Stimulated activated CD4-positive, alpha-beta T cell treated with anti-CD3 and anti-CD28 coated beads, Interleukin-2, amount 100 ng/mL, for 4 hours (primary cell): ENCODE data around the gene SKP1.

Source experiments
- DNase-seq: peaks from one replicate; pipeline ENCODE4 v3.0.0-alpha.2; 2020; ENCODE audit warnings: low read depth

The SKP1 gene

DNA sequence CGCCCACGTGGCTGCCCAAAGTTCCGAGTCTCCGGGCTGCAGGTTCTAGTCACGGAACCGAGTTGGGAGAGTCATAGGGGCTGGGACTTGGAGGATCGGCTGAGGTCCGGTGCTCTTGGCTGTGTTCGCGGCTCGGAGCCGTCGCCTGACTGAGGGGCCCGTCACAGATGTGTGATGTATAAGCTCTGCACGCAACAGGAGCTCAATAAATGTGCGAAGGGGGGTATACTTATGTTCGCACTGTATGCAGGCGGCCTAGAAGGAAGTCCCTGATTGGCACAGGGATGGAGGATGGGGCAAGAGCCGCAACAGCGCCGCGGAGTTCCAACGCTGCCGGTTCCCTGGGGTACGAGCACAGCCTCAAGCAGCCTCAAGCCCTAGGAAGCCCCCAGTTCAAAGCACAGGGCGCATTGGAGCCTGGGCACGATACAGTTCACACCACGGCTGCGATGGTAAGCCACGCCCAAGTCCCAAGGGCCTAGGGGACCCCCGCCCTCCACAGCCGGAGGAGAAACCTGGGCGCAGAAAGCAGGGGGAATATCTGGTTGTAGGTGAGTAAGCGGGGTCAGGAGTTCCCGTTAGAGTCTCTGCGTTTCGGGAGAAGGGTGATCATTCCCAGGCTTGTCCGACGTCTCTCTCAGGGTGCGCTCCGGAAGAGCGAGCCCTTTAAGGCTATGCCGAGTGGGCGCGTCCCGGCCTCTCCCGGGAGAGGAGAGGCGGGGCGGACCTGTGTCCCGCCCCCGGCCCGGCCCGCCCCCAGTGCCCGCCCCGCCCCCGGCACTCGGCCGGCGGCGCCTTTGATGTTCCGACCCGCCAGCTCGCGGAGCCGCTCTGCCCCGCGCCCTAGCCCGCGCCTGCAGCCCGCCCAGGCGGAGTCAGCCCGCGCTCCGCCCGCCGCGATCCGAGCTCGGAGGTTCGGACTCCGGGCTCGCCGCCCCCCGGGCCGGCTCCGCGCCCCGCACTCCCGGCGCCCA lies 62.6 kb downstream of the SKP1 start, which contains the start of gene TCF7:
TCF7 (plus strand) TSS at position 780 of the 974 bp plus-strand sequence. CDS start 226 bp downstream, outside the sequence.
- peak; percentile 64 for DNase-seq

DNA sequence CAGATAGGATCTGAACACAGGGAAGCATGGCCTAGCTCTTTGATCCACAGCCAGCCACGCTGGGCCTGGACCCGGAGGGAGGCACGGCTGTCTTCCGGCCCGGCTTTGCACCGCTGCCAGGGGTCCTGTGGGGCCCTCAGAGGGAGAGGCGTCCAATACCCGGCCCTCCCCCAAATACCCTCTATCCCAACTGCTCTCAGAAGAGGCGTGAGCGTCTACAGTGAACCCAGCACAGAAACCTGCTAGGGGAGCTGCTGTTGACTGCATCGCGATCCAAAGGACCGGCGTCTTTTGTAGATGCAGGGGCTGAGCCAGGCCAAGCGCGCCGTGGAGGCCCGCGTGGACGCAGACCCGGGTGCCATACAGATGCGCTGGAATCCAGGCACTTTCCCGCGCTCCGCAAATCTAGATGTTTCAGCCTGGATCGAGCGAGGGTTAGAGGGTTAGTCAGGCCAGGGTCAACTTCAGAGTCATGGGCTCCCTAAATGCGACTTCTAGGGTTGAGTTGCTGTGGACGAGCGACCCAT lies 63.3 kb downstream of the SKP1 start:
- DNase-seq, result no peak

DNA sequence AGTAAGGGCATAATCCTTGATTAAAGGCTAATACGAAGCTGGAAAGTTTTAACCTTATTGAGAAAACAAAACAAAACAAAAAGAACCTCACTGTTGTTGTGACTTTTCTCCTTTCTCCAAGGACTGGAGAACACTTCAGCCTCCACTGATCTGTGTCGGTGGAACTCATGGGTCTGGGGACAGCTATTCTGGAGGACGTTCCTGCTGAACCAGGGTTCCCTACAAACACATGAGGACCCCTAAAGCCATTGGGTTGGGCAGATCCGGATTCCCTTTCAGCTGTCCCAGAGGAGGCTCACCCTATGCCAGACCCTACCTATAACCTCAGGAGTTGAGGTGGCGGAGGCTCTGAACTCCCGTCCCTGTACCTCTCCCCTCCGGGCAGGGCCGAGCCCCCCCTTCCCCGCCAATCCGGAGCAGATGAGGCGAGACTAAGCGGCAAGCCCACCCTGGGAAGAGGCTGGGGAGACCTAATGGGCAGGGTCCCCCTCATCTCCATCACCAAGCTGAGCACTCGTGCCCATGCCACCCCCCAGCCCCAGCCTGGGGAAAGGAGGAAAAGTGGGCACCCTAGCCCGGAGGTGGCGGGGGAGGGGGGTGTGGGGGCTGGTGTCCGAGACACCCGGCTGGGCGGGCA lies 63.9 kb downstream of the SKP1 start:
- no peak for DNase-seq

DNA sequence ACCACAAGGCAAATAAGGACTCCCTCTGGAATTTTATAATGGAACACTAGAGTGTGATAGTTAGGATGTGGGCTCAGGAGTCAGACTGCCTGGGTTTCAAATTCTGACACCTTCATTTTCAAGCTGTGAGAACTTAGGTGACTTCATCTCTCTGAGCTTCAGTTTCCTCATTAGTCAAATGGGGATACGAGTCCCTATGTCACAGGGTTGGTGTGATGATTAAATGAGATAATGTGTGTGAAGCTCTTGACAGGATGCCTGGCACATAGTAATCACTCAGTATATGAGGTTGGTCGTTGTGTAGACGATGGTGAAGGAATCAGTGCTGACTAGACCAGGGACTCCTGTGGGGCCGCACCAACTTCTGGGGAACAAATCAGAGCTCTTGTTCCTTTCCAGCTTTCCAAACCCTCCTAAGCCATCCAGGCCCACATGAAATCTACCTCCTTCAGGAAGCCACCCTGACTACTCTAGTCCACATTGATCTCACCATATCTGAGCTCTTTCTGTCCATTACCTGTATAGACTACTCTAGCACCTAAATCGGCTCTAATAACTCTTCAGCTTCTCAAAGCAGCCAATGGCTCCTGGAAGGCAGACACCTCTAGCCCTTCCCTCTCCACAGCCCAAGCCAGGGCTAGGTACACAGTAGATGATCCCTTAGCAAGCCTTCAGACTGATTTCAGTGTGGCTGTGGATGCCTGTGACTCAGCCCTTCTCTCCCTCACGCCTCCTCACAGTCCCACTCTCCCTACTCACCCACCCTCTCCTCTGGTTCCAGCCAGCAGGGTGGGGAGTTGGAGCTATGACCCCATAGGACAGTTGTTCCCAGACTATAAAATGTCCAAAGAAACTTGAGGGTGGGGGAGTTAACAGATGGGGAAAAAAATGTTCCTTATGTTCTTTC lies 64.8 kb downstream of the SKP1 start:
- DNase-seq, result peak; percentile 34

DNA sequence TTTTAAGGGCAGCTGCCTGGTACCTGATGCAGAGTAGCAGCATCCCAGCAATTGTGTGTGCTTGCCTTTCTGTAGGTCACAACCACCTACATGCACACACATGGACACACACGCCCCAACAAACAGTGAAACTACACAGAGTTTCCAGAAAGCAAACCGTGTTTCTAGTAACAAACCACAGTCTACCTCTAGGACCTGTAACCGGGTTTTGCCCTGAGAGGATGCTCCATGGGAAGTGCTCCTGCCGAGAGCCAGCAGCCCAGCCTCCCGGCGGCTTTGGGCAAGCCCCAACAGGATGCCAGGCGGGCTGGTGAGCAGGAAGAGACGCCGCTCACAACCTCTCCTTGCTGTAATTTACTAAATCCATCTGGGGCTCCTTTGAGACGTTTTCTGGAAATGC lies 66.4 kb downstream of the SKP1 start:
- DNase-seq, result no peak

DNA sequence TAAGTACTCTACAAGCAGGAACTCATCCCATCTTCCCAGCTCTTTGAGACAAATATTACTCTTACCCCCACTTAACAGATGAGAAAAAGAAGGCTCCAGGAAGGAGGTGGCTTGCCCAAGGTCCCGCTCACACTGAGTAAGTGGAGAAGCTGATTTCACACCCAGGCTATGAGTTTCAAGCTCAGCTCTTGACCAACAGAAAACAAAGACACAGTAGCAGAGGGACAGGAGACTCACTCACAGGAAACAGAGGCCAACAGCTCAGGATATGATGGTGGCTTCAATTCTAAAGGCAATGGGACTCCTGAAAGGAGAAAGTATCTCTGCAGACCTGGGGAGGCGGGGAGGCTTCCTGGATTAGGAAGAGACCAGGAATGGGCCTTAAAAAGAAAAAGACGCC lies 69.0 kb downstream of the SKP1 start:
- no peak for DNase-seq

DNA sequence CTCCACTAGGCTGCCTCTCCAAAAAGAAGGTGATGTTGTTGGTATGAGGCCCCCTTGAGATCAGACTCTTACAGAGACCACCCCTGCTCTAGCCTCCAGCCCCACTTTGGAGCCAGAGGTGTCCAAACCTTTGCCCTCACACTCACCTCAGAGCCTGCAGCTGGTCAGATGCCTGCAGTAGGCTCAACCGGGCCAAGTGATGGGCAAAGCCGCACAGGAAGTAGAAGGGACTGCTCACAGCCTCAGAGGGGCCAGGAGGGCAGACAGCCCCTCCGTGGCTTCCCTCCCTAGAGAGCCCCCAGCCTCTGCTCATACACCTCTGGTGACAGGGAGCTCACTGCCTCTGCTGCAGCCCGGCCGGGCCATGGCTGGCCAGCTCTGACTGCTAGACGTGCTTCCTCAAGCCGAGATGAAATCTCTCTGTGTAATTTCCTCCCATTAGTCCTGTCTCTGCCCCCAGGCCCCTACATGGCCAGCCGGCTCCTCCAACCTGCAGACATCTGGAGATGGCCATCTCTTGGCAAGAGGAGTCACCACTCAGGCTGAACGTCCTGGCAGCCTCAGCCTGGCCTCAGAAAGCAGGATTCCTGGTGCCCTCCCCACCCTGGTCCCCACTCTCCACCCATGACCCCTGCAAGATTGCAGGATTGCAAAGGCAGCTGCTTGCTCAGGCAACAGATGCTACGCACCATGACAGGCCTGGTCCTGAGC lies 69.6 kb downstream of the SKP1 start:
- no peak for DNase-seq

DNA sequence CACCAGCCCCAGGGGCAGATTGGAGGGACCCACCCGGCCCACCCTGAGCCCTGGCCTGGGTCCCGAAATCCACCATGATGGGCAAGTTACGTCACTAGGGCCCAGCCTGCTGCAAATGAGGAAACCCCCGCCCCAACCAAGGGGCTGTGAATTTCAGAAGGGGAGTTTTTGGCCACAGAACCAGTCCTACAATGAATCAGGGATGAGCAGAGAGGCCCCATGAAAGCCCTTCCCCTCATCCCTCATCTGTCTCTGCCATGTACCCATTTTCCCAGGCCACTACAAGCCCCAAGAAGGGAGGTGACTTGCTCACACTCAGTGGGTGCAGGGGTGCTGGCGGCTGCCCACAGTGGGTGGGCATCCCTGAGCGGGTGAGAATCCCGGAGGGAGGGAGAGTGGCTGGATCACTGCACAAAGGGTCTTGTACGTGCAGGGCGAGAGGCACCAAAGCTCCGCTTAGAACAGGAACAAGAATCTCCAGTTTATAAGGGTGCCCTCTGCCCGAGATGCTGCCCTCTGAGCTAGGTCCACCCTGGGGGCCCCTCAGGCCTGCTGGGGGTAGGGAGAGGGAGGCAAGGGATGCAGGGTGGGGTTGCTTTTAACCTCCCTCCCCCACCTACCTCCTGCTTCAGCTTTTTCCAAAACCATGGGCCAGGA lies 72.6 kb downstream of the SKP1 start:
- DNase-seq, result no peak

DNA sequence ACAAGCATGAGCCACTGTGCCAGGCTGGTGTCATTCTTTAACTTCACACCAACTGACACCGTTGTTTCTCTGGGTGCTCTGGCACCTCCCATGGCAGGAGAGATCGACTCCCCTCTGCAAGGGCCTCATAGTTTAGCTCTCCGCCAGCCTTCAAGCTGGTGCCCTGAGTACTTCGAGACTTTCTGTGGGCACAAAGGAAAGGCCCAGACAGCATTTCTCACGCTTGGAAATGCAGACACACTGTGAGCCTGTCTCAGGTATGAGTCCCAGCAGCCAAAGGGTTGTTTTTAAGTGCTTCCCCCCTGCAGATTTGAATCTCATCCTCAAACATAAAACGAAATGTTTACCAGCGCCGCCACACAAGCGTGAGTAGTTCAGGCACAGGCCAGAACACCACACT lies 73.4 kb downstream of the SKP1 start:
- no peak for DNase-seq

DNA sequence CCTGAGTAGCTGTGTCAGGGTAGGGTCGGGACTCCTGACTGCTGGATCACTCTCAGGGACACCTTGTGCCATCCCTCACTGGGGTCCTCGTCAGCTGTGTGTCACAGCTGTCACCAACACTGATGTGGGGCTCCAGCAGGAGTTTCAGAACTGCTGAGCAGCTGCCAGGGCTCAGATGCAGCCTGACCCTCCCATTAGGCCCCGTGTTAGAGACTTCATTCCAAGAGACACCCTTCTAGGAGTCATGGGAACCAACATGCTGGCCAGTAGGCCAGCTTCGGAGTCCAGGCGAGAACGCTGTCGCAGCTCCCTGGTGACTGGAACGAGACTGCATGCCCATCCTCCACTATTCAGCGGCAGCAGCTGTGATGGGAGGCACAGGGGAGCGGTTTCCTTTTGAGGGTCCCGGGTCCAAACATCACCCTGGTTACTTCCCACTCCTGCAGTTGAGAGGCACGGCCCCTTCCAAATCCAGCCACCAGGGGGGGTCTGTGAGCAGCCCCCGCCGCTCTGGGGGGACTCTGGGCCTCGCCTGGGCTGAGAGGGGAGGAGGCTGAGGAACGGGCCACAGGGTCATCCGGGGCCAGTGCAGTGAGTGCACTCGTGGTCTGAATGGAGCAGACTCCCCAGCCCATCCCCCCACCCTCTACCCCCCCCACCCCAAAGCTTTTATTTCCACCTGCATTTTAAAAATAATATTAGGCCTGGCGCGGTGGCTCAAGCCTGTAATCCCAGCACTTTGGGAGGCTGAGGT lies 74.9 kb downstream of the SKP1 start:
- DNase-seq, result peak; percentile 61

DNA sequence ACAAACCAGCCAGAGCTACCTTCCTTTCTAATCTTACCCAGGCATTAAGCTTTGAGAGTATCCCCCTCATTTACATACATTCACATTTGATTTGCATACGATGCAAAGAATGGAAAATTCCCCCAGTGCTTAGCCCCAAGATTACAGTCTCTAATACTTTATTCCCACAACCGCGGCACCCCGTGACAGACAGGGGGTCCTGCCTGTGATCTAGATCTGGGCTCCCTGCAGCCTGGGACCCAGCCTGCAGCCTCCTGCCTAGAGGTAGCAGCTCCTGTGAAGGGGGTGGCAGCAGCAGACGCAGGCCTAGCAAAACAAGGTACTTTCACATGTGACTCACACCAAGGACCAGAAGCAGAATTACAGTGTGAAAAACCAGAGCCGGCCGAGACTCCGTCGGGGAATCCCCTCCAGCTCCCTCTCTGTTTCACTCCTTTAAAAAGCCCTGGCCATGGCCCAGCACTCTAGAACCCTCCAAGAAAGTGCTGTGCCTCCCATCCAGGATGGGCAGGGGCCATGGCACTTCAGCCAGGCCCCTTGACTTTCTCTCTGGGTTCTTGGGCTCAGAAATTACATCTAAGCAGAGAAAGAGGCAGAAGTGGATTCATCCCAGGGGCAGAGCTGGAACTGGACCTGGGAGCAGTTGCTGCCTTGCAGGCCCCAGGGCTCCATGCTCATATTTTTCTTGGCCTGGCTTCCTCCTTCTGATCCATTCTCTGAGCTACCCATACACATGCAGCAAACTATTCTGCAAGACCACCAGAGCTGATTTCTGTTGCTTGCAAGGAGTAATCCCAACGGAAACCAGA lies 76.3 kb downstream of the SKP1 start:
- peak; percentile 75 for DNase-seq

DNA sequence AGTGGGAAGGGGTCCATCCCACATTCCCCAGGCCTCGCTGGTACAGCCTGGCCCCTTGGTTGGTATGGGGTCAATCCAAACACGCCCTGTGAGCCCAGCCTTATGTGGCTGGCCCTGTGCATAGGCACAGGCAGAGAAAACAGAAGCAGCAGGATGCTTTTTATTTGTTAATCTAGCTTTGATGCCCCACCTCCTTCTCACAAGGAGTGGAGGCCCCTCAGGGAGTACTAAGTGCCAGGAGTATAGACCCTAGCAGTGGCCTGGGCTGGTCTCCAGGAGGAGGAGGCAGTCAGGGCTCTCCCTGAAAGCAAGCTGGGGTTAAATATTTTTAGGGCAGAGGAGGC lies 76.8 kb downstream of the SKP1 start:
- DNase-seq, result no peak

DNA sequence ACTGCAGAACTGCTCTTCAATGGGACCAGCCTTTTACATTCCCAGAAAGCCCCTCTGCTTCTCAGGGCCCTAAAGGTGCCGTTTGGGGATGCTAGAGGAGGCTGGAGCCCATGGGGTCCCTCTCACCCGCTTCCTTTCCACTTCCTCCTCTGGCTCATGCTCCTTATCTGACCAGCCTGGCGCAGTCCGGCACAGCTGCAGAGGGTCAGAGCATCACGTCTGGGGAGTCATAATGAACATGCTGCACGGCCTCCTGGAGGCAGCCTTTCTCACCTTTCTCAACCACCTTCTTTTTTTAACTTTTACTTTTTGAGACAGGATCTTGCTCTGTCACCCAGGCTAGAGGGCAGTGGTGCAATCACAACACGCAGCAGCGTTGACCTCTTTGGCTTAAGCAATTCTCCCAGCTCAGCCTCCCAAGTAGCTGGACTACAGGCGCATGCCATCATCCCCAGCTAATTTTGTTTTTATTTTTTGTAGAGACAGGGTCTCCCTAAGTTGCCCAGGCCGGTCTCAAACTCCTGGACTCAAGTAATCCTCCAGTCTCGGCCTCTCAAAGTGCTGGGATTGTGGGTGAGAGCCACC lies 77.4 kb downstream of the SKP1 start:
- DNase-seq, result no peak
